DND-41 (cell line): Measurements from ENCODE around the gene GTF2H4.
A peak's percentile ranks its signal among the peaks of the same experiment; 100 is the strongest.
"Not testable (repeated sequence)": the region's sequence is repeated elsewhere in the genome, so short reads cannot be mapped to it uniquely, and the experiment has no call there.

Experiments used
- ATAC-seq: fragments of 200-7000 bp; cut with Tn5 transposase; 3 replicates; pipeline ENCODE4 v1.9.1; 2021; ENCODE audit warnings: low read depth; ENCODE audit not compliant: insufficient read depth
- DNase-seq: peaks from one replicate; pipeline ENCODE4 v3.0.0-alpha.2; 2020
- H2AFZ ChIP-seq: 2 replicates; pipeline ENCODE4 v1.6.0; 2012; ENCODE audit warnings: low read depth, low read length
- H3K27ac ChIP-seq: 2 replicates; pipeline ENCODE4 v1.5.1; 2012; ENCODE audit warnings: low read length, inconsistent platforms
- H3K27me3 ChIP-seq: fragments of 200-600 bp; sonication (generic); 2 replicates; pipeline ENCODE4 v1.6.0; 2012; ENCODE audit warnings: low read length, mild to moderate bottlenecking, inconsistent platforms; ENCODE audit not compliant: insufficient read depth, poor library complexity
- H3K36me3 ChIP-seq: 2 replicates; pipeline ENCODE4 v1.5.1; 2012; ENCODE audit warnings: low read length, inconsistent platforms; ENCODE audit not compliant: insufficient read depth
- H3K4me1 ChIP-seq: 2 replicates; pipeline ENCODE4 v1.5.1; 2012; ENCODE audit warnings: mild to moderate bottlenecking, low read length; ENCODE audit not compliant: insufficient read depth
- H3K4me2 ChIP-seq: 2 replicates; pipeline ENCODE4 v1.6.0; 2012; ENCODE audit warnings: mild to moderate bottlenecking, moderate library complexity, low read length, inconsistent platforms; ENCODE audit not compliant: insufficient read depth
- H3K4me3 ChIP-seq, 2 experiments: fragments of 200-600 bp in 1 of 2; shearing (Covaris generic) in 1 of 2; 2 replicates each; pipeline ENCODE4 v1.5.1; 2012 to 2016; ENCODE audit warnings: inconsistent platforms in 2 of 2, low read length in 2 of 2, mild to moderate bottlenecking in 2 of 2, low read depth in 1 of 2, moderate library complexity in 1 of 2
- H3K79me2 ChIP-seq: 2 replicates; pipeline ENCODE4 v1.6.0; 2012; ENCODE audit warnings: low read length, inconsistent platforms; ENCODE audit not compliant: insufficient read depth
- H3K9ac ChIP-seq: 2 replicates; pipeline ENCODE4 v1.6.0; 2012; ENCODE audit warnings: low read depth, mild to moderate bottlenecking, inconsistent platforms, low read length, moderate library complexity
- H3K9me3 ChIP-seq: 2 replicates; pipeline ENCODE4 v1.5.1; 2012; ENCODE audit warnings: low read length, moderate library complexity, mild to moderate bottlenecking, inconsistent platforms; ENCODE audit not compliant: insufficient read depth, severe bottlenecking
- H4K20me1 ChIP-seq: 2 replicates; pipeline ENCODE4 v1.6.0; 2012; ENCODE audit warnings: low read length; ENCODE audit not compliant: insufficient read depth
- EZH2 ChIP-seq: IDR thresholded peaks from 3 replicates; pipeline ENCODE4 v1.6.1; 2012; ENCODE audit warnings: borderline replicate concordance, low read depth, mild to moderate bottlenecking, moderate library complexity, low read length, inconsistent platforms; ENCODE audit not compliant: severe bottlenecking
- TF ChIP-seq, protein P1 (sequence below): IDR thresholded peaks from 2 replicates; pipeline ENCODE4 v1.5.1; 2012; ENCODE audit warnings: borderline replicate concordance, low read length, moderate library complexity, mild to moderate bottlenecking; ENCODE audit not compliant: poor library complexity, severe bottlenecking; ENCODE audit errors: extremely low read depth

Gene GTF2H4

DNA sequence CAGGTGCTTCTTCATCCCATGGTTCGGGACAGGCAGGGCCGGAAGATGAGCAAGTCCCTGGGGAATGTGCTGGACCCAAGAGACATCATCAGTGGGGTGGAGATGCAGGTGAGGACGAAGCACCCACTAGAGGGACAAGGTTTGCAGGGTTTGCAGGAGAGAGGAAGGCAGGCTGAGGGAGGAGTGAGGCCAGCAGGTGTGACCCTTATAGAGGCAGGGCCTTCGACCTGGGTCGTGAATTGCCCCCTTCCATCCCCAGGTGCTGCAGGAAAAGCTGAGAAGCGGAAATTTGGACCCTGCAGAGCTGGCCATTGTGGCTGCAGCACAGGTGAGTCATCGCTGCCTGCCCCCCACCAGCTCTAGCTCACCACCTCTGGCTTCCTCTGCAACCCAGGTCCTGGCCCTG is 14.4 kb downstream of the GTF2H4 start:
- H3K4me3 ChIP-seq: no peak overlapping the region

DNA sequence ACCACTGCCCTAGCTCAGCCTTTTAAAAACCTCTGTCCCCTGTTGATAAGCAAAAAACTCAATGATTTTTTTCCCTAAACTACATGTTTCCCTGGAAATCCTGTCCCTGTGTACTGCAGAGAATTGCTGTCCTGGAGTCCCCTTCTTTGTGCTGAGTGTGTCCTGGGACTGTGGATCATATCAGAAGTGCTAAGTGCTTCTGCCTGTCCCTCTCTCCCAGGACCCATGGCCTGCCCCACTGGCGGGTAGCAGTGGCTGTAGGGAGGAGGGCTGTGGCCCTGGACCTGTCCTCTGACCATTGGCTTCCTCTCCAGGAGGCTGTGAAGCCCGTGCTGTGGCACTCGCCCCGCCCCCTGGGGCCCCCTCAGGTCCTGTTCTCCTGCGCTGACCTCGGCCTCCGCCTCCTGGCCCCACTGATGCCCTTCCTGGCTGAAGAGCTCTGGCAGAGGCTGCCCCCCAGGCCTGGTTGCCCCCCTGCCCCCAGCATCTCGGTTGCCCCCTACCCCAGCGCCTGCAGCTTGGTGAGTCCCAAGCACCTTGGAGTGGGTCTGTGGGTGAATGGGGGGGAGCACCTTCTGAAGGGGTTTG is 16.1 kb downstream of the GTF2H4 start:
- H3K9me3 ChIP-seq, H3K4me2 ChIP-seq, H3K4me3 ChIP-seq, H3K27ac ChIP-seq, H3K79me2 ChIP-seq, DNase-seq, ATAC-seq, H3K27me3 ChIP-seq, H3K4me1 ChIP-seq, H4K20me1 ChIP-seq, H2AFZ ChIP-seq, H3K9ac ChIP-seq: not testable (repeated sequence)
- peaks cover 75% of the 10 kb centered on the region for H3K36me3 ChIP-seq

More for the DNA sequence above, 14.4 kb downstream of the GTF2H4 start:
- Histone ChIP-seq H3K79me2 (peaks cover 2% of the 10 kb centered on the region; the same call in 1 of the 2 replicates), H3K9me3 (no peaks in the 10 kb centered on the region), H3K27me3 (no peaks in the 10 kb centered on the region), H3K4me1 (peaks cover 3% of the 10 kb centered on the region; the same call in 1 of the 2 replicates), H3K9ac (no peak overlapping the region), H3K36me3 (peaks cover 90% of the 10 kb centered on the region), H3K4me2 (no peak overlapping the region), H4K20me1 (no peaks in the 10 kb centered on the region; the same call in 1 of the 2 replicates), H2AFZ (no peak overlapping the region), H3K27ac (no peak overlapping the region)
- DNase-seq: no peak
- ATAC-seq: no peak
- TF ChIP-seq EZH2: no peak
- TF ChIP-seq, protein P1, sequence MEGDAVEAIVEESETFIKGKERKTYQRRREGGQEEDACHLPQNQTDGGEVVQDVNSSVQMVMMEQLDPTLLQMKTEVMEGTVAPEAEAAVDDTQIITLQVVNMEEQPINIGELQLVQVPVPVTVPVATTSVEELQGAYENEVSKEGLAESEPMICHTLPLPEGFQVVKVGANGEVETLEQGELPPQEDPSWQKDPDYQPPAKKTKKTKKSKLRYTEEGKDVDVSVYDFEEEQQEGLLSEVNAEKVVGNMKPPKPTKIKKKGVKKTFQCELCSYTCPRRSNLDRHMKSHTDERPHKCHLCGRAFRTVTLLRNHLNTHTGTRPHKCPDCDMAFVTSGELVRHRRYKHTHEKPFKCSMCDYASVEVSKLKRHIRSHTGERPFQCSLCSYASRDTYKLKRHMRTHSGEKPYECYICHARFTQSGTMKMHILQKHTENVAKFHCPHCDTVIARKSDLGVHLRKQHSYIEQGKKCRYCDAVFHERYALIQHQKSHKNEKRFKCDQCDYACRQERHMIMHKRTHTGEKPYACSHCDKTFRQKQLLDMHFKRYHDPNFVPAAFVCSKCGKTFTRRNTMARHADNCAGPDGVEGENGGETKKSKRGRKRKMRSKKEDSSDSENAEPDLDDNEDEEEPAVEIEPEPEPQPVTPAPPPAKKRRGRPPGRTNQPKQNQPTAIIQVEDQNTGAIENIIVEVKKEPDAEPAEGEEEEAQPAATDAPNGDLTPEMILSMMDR: no peak

DNA sequence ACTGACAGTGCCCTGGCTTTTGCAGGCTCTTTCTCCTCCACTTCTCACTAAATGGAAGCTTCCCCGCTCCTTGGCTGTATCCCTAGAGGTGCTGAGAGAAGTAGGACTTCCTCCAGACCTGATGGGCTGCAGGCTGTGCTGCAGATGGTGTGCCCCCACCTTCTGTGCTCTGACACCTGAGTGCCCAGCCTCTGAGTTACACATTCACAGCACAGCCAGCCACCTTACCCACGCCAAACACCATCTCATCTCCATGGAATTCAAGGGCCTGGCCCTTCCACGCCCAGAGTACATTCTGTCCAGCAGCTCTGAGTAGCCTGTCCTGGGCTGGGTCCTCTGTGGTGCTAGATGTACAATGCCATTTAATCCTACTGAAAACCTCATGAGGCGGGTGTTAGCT is 18.6 kb downstream of the GTF2H4 start:
- Histone ChIP-seq H4K20me1 (no peaks in the 10 kb centered on the region), H3K4me1 (no peaks in the 10 kb centered on the region), H3K27me3 (no peaks in the 10 kb centered on the region), H3K9me3 (no peaks in the 10 kb centered on the region), H3K4me2 (no peak overlapping the region), H3K79me2 (no peaks in the 10 kb centered on the region), H3K4me3 (no peak overlapping the region), H3K9ac (no peak overlapping the region), H3K36me3 (peaks cover 53% of the 10 kb centered on the region), H3K27ac (no peak overlapping the region), H2AFZ (no peak overlapping the region)
- ATAC-seq (peak; percentile 20; the same call in 1 of the 3 replicates), DNase-seq (no peak)
- TF ChIP-seq EZH2: no peak
- TF ChIP-seq, protein P1: no peak

DNA sequence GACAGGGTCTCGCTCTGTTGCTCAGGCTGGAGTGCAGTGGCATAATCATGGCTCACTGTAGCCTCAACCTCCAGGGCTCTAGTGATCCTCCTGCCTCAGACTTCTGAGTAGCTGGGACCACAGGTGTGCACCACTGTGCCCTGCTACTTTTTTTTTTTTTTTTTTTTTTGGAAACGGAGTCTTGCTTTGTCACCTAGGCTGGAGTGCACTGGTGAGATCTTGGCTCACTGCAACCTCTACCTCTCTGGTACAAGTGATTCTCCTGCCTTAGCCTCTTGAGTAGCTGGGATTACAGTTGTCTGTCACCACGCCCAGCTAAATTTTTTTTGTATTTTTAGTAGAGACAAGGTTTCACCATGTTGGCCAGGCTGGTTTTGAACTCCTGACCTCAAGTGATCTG is 19.1 kb downstream of the GTF2H4 start:
- H3K4me3 ChIP-seq, H3K27me3 ChIP-seq, H3K9ac ChIP-seq, H3K27ac ChIP-seq, ATAC-seq, DNase-seq, H3K79me2 ChIP-seq, H3K9me3 ChIP-seq, H2AFZ ChIP-seq, H3K4me1 ChIP-seq, H3K4me2 ChIP-seq, H4K20me1 ChIP-seq: not testable (repeated sequence)
- peaks cover 48% of the 10 kb centered on the region for H3K36me3 ChIP-seq
